Stimulated activated CD8-positive, alpha-beta memory T cell treated with anti-CD3 and anti-CD28 coated beads, Interleukin-7, amount 100 ng/mL, for 4 hours (primary cell): ENCODE measurements around the gene HOXA3.

Experiments used
- DNase-seq, 2 donors: peaks; one replicate each; pipeline ENCODE4 v3.0.0-alpha.2; 2020; ENCODE audit warnings: low read depth in 2 of 2

The HOXA3 gene

GRCh38 chr7:27129729-27130539 is 22.4 kb downstream of the HOXA3 start:
- no peak for DNase-seq

GRCh38 chr7:27128776-27129728 is 23.3 kb downstream of the HOXA3 start:
- no peak for DNase-seq

- no peak for DNase-seq
These were observed 24.3 kb downstream of the HOXA3 start for GRCh38 chr7:27128034-27128433.

- no peak for DNase-seq
These were observed 25.6 kb downstream of the HOXA3 start for GRCh38 chr7:27126596-27127327.

- no peak for DNase-seq
These were observed 26.4 kb downstream of the HOXA3 start for GRCh38 chr7:27125986-27126394.

GRCh38 chr7:27124902-27125689 is 27.3 kb downstream of the HOXA3 start:
- DNase-seq, result no peak

- no peak for DNase-seq
These were observed 28.1 kb downstream of the HOXA3 start for GRCh38 chr7:27124096-27124901.

GRCh38 chr7:27123477-27124053 is 28.8 kb downstream of the HOXA3 start:
- no peak for DNase-seq

GRCh38 chr7:27123007-27123476 is 29.3 kb downstream of the HOXA3 start:
- no peak for DNase-seq

GRCh38 chr7:27122077-27122910 is 30.1 kb downstream of the HOXA3 start:
- DNase-seq, result no peak

GRCh38 chr7:27121684-27122076 is 30.7 kb downstream of the HOXA3 start:
- DNase-seq, result no peak

- no peak for DNase-seq
These were observed 32.9 kb downstream of the HOXA3 start for GRCh38 chr7:27119412-27119911.

- DNase-seq, result no peak
These were observed 33.8 kb downstream of the HOXA3 start for GRCh38 chr7:27118580-27118979.

GRCh38 chr7:27117887-27118491 is 34.4 kb downstream of the HOXA3 start:
- DNase-seq, result no peak

GRCh38 chr7:27116962-27117886 is 35.2 kb downstream of the HOXA3 start:
- no peak for DNase-seq

GRCh38 chr7:27116031-27116961 is 36.1 kb downstream of the HOXA3 start:
- no peak for DNase-seq
